ENCODE measurements around the gene TP53BP2.

Gene TP53BP2

GRCh38 chr1:223824287-223824686 lies 21.5 kb downstream of the TP53BP2 start:
- no peak overlapping the region for H3K4me3 ChIP-seq (ENCODE audit: low read length, poor library complexity, severe bottlenecking)
- peaks cover 28% of the 10 kb centered on the region for H4K20me1 ChIP-seq (ENCODE audit: insufficient read depth, low read length, poor library complexity, severe bottlenecking)
- H3K4me1 ChIP-seq (ENCODE audit: insufficient read depth, low read length, poor library complexity, severe bottlenecking), result peaks cover 27% of the 10 kb centered on the region
- peaks cover 21% of the 10 kb centered on the region; the same call in 1 of the 2 replicates for H3K36me3 ChIP-seq (ENCODE audit: insufficient read depth, low read length)
- H3K4me2 ChIP-seq (ENCODE audit: low read depth, low read length, poor library complexity, severe bottlenecking), result no peak overlapping the region
- H3K9ac ChIP-seq (ENCODE audit: low read depth, low read length, poor library complexity, severe bottlenecking), result no peak overlapping the region
- no peaks in the 10 kb centered on the region for H3F3A ChIP-seq (ENCODE audit: low read depth)
- H3K79me2 ChIP-seq (ENCODE audit: insufficient read depth, low read length), result peaks cover 91% of the 10 kb centered on the region
- H3K9me2 ChIP-seq (replicated peaks; ENCODE audit: low read depth, low read length), result no peaks in the 10 kb centered on the region
- no peaks in the 10 kb centered on the region for H3K27me3 ChIP-seq (ENCODE audit: insufficient read depth, low read length, poor library complexity, severe bottlenecking)
- no peak overlapping the region for H2AFZ ChIP-seq (ENCODE audit: low read length)
- TF ChIP-seq EZH2phosphoT487 (IDR thresholded peaks at IDR 0.05; ENCODE audit: borderline replicate concordance) (no peak), CTCF (conservative IDR thresholded peaks at IDR 0.05; ENCODE audit: low read length) (no peak)
- H3K9me3 ChIP-seq (ENCODE audit: insufficient read depth, low read depth, low read length), result no peaks in the 10 kb centered on the region

- Histone ChIP-seq H2AFZ (ENCODE audit: low read length) (no peak overlapping the region), H3F3A (ENCODE audit: low read depth) (no peaks in the 10 kb centered on the region), H3K79me2 (ENCODE audit: insufficient read depth, low read length) (peaks cover 68% of the 10 kb centered on the region), H4K20me1 (ENCODE audit: insufficient read depth, low read length, poor library complexity, severe bottlenecking) (peaks cover 15% of the 10 kb centered on the region), H3K4me1 (ENCODE audit: insufficient read depth, low read length, poor library complexity, severe bottlenecking) (peaks cover 11% of the 10 kb centered on the region), H3K9ac (ENCODE audit: low read depth, low read length, poor library complexity, severe bottlenecking) (no peak overlapping the region), H3K9me3 (ENCODE audit: insufficient read depth, low read depth, low read length) (no peaks in the 10 kb centered on the region), H3K4me3 (ENCODE audit: low read length, poor library complexity, severe bottlenecking) (no peak overlapping the region), H3K27me3 (ENCODE audit: insufficient read depth, low read length, poor library complexity, severe bottlenecking) (no peaks in the 10 kb centered on the region), H3K4me2 (ENCODE audit: low read depth, low read length, poor library complexity, severe bottlenecking) (no peak overlapping the region), H3K36me3 (ENCODE audit: insufficient read depth, low read length) (peaks cover 27% of the 10 kb centered on the region; the same call in 1 of the 2 replicates), H3K9me2 (replicated peaks; ENCODE audit: low read depth, low read length) (no peaks in the 10 kb centered on the region)
- no peak for TF ChIP-seq EZH2phosphoT487 (IDR thresholded peaks at IDR 0.05; ENCODE audit: borderline replicate concordance)
- no peak for TF ChIP-seq CTCF (conservative IDR thresholded peaks at IDR 0.05; ENCODE audit: low read length)
These were observed 24.8 kb downstream of the TP53BP2 start for GRCh38 chr1:223820971-223821370.

GRCh38 chr1:223820515-223820858 lies 25.3 kb downstream of the TP53BP2 start:
- Histone ChIP-seq H3K27me3 (ENCODE audit: insufficient read depth, low read length, poor library complexity, severe bottlenecking) (no peaks in the 10 kb centered on the region), H3K4me1 (ENCODE audit: insufficient read depth, low read length, poor library complexity, severe bottlenecking) (peaks cover 6% of the 10 kb centered on the region), H3K36me3 (ENCODE audit: insufficient read depth, low read length) (peaks cover 32% of the 10 kb centered on the region; the same call in 1 of the 2 replicates), H2AFZ (ENCODE audit: low read length) (no peak overlapping the region), H3K9me3 (ENCODE audit: insufficient read depth, low read depth, low read length) (no peaks in the 10 kb centered on the region), H3K79me2 (ENCODE audit: insufficient read depth, low read length) (peaks cover 66% of the 10 kb centered on the region), H3K9ac (ENCODE audit: low read depth, low read length, poor library complexity, severe bottlenecking) (no peak overlapping the region), H3K4me3 (ENCODE audit: low read length, poor library complexity, severe bottlenecking) (no peak overlapping the region), H4K20me1 (ENCODE audit: insufficient read depth, low read length, poor library complexity, severe bottlenecking) (peaks cover 15% of the 10 kb centered on the region), H3K9me2 (replicated peaks; ENCODE audit: low read depth, low read length) (no peaks in the 10 kb centered on the region), H3K4me2 (ENCODE audit: low read depth, low read length, poor library complexity, severe bottlenecking) (no peak overlapping the region), H3F3A (ENCODE audit: low read depth) (no peaks in the 10 kb centered on the region)
- TF ChIP-seq CTCF (conservative IDR thresholded peaks at IDR 0.05; ENCODE audit: low read length) (no peak), EZH2phosphoT487 (IDR thresholded peaks at IDR 0.05; ENCODE audit: borderline replicate concordance) (no peak)
